Activated CD4-positive, alpha-beta T cell treated with anti-CD3 and anti-CD28 coated beads for 48 hours (primary cell): ENCODE data around the gene ELAPOR1.
"Not testable (repeated sequence)": the region's sequence is repeated elsewhere in the genome, so short reads cannot be mapped to it uniquely, and the experiment has no call there.

ENCODE experiments used
- DNase-seq: peaks from one replicate; pipeline ENCODE4 v3.0.0-alpha.2; 2020

The ELAPOR1 gene

DNA sequence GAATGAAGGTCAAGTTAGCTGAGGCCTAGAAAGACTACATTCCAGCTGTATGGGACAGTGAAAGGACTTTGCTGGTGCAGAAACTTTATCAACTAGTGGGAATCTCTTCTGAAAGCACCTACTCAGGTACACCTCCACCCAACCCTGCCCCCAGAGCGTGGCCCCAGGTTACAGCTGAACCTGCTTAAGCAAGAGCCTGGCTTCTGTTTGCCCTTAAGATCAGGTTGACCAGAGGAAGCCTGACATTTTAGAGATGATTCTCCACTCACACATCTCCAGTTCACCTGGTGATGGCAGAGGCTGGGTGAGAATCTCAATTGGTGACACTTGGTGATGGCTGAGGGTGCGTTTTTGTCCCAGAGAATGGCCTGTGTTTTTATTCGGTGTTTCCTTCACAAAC, 24.0 kb downstream of the ELAPOR1 start:
- DNase-seq: no peak

DNA sequence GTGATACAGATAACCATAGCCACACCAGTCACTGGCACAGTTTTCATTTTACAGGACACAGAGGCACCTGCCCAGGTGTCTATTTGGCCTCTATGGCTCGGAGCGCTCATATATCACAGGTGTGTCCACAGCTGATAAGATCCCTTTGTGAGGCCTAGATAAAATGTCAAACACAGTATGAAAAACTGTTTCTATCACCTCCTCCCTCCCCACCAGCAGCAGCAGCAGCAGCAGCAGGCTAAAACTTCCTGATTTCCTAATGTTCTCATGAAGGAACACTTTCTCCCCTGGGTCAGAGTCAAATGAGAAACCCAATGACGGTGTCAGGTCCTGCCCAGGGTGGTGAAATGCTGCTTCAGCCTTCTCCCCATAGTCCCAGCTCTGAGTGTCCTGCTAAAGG, 24.4 kb downstream of the ELAPOR1 start:
- no peak for DNase-seq

DNA sequence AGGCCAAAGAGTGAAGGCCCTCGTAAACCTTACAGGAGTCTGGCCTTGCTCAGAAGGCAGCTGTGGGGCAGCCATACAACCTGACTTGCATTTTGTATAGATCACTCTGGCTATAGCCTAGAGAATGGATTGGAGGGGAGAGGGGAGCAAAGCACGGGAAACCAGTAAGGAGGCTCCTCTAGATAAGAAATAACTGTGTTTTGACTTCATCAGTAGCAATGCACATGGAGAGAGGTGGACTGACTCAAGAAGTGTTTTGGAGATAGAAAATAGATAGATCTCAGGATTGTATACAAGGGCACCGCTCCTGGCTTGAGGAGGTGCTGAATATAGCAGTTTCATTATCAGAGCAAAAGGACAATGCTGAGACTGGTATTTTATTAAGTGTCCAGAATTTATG, 26.5 kb downstream of the ELAPOR1 start:
- DNase-seq: no peak

DNA sequence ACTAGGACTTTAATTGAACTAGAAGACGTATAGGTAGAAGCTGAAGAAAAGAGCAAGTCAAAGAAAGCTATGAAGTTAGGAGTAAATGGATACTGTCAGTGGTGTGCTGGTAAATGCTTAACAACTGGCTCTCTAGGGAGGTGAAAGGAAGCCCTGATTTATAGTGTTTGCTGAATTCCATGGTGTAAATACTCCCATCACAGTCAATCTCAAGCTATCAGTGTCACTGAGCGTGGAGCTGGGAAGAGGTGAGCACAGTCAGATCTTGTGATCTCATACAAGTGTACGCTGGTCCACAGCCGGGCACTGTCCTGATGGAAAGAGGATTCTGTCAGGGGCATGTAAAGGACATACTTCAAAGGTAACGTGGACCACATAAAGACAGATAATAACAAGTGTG, 28.3 kb downstream of the ELAPOR1 start:
- no peak for DNase-seq

DNA sequence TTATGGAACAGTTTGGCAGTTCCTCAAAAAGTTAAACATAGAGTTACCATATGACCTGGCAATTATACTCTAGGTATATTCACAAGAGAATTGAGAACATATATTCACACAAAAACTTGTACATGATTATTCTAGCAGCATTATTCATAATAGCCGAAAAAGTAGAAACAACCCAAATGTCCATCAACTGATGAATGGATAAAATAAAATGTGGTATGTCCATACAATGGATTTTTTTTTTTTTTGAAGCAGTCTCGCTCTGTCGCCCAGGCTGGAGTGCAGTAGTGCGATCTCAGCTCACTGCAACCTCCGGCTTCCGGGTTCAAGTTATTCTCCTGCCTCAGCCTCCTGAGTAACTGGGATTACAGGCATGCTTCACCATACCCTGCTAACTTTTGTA, 28.8 kb downstream of the ELAPOR1 start:
- not testable (repeated sequence) for DNase-seq

DNA sequence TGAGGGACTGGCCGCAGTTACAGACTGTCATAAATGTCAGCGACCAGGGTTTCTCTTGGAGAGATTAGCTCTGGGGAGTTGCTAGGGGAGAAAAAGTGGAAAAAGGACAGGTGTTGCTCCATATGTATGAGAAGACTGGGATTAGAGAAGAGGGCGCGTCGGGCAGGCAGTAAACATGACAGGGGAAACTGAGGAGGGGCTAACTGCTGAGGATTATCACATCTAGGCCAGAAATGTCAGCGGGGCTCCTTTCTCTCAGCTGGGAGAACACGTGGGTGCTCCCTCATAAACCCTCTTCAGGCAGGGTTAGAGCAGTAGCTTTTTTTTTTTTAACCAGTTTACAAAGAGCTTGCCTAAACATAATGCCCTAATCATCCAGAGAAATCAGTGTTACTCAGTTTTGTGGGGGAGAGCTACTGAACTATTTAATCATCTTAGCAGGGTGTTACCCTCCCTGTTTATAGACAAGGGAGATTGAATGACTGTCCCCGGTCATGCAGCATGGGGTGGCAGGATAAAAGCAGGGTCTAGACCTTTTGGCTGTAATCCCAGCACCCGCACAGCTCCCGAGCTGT, 35.2 kb downstream of the ELAPOR1 start:
- DNase-seq: no peak

DNA sequence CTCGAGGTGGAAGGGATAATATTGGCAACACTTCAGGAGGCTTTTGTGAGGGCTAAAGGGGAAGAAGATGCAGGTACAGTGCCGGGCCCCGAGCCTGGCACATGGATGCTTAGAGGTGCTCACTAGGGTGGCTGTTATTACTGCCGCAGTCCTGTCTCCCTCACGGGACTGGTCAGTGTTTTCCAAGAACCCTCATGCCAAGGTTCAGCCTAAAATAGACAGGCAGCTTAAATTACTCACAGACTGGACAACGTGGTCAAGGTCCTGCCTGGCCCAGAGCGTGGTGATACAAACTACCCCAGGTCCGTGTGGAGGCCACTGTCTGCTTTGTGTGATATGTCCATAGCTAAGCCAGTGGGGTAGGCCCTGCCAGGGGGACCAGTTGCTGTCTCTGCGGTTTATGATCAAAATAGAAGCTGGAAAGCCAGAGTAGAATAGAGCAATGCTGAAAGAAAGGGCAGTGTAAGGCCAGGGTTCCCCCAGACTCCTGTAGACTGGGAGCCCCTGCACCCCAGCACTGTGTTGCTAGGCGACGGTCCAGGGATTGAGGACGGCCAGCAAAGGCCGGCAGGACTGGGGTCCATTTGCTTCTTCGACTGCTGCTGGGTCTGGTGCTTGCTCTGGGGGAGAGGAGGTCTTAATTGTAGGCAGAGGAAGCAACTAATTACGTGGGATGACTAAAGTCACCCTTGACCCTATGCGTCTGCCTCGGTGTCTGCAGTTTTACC, 36.1 kb downstream of the ELAPOR1 start:
- DNase-seq: no peak

DNA sequence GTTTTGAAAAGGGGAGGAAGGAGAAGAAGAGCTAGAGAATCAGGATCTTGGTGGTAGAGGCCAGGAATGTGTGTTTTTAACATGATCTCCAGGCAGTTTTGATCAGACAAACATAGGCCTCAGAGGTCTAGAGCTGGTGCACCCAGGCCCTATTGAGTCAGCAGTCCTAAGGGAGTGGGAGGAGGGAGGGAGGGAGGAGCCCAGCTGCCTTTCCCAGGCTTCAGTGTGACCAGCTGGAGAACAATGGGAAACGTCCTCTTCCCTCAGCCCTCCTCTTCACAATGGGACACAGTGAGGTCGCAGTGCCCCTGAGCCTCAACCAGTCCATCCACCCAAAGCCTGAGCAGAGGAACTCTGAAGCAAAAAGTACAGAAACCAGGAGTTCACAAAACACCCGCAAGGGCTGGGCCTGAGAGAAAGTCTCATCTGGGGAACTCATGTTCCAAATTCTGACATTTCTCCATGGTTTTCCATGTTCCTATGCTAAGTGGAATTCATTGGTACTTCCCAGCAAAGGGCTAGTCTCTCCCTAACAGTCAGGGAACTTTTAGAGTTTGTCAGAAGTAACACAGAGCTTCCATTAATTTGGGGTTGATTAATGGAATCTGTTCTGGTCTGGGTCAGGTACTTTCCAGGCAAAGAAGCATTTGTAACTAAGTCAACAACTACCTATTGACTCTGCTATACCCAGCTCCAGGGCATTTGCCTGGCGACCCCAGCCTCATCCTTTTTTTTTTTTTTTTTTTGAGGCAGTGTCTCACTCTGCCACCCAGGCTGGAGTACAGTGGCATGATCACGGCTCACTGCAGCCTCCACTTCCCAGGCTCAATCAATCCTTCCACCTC, 37.5 kb downstream of the ELAPOR1 start:
- DNase-seq: no peak

DNA sequence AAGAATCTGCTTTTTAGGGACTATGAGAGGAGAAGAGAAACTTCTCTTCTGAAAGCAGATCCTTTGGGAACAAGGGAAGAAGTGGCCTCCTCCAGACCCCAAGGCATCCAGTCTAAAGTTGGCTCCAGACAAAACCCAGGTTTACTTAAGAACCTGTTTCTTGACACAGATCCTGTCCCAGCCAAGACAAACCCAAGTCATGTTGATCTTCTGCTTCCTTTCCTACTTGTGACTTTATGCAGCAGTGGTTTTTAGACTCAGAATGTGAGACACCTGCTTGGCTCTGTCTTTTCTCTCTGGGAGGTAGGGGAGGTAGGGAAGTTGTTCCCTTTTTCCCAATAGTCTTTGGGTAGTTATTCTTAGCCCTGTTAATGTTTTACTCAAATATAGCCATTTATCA, 38.3 kb downstream of the ELAPOR1 start:
- no peak for DNase-seq

DNA sequence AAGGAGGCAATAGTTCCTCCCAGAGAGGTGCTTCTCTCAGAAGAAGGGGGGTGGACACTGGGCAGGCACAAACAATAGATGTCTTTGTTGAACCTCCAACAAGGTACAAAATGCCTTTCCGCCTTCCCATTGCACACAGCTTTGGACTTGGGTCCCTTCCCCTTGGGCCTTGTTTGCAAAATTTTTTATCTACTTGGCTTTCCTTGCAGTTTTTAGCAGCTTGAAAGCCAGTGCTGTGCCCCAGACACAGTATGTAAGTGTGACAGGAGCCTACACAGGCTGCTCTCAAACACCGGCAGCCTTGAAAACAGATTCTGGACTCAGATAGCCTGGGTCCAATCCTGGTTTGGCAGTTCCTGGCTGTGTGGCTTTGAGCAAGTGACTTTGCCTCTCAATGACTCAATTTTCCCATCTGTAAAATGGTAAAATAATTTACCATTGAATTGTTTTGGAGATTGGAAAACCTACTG, 43.0 kb downstream of the ELAPOR1 start:
- no peak for DNase-seq

DNA sequence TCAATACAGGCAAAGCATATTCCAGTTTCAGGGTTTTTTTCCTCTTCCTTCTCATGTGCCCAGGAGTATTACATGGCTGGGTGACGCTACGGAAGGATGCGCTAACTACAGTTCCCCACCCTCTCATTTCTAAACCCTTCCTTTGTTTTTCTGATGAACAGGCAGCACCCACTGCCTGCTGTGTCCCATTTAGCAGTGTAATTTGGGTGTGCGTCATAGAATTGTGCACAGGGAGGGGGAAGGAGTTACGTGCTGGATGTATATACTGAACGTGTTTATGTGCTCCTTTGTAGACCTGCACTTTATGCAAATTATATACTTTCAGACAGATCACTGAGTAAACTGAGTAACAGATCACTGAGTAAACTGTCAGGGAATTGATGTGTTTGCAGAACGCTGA, 44.5 kb downstream of the ELAPOR1 start:
- DNase-seq: no peak

DNA sequence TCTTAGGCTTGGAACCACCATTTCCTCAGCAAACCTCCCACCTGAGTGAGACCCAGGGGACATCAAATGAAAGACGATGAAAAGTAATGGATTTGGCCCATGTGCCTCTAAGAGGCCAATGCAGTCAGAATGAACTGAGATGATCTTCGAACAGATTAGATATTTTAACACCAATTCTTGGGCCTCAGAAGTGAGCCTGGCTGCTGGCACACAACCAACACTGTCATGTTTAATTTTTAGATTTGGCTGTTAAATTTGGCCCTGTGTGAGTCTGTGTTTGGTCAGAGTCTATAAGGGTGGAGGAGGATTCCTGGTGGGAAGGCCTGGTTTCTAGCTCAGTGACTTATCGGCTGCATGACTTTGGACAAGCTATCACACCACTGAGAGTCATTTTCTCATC, 45.4 kb downstream of the ELAPOR1 start:
- no peak for DNase-seq

DNA sequence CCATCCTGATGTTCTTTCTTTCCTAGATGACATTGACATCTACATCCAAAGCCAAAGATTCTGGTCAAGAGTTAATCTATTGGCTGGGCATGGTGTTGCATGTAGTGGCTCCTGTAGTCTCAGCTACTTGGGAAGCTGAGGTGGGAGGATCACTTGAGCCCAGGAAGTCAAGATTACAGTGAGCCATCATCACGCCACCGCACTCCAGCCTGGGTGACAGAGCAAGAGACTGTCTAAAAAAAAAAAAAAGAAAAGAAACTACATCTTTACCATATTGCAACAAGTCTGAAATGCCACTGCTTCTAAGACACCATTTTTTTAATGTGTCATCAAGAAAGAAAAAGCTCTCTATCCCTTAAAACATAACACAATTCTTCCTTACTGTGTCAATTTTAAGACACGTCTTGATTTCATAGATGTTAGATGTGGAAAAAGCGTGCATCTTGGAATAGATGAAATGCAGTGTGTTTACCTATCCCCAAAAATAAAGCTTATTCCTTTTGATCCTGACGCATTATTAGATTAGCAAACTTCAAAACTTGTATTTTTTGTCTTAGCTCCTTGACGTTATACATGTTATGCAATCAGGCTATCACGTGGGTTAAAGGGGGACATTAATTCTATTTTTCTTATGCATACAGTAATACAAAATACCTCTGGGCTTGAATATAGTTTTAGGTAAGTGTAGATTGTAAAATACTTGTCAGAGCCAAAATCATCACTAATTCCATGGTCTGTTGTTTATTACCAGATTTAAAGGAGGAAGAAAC, 46.3 kb downstream of the ELAPOR1 start:
- DNase-seq: no peak

DNA sequence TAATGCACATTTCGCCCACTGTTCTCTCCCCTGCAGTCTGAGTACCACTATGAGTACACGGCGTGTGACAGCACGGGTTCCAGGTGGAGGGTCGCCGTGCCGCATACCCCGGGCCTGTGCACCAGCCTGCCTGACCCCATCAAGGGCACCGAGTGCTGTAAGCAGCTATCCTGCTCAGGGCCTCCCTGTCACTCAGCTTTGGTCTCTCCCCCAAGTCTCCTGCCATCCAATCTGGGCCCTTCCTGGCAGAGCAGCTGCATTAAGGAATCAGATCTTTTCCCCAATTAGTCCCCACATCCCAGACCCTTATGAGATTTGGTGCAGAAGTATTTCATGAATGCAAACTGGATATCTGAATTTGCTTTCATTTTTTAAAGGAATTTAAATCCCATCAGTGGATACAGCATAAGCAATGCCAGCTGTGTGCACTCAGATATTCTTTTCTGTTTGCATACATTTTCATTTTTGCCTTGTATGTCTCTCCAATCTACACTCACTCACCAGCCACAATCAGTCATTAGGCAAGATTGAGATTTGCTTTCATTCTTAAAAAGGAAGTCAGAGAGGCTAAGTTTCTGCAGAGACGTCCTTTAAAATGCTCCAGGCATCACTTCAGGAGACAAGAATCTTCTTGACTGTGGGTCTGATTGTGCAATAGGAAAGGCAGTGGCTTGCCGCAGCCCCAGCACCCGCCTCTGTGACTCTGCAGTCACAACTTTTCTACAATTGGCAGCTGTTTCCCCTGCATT, 48.1 kb downstream of the ELAPOR1 start:
- peak; percentile 54 for DNase-seq

DNA sequence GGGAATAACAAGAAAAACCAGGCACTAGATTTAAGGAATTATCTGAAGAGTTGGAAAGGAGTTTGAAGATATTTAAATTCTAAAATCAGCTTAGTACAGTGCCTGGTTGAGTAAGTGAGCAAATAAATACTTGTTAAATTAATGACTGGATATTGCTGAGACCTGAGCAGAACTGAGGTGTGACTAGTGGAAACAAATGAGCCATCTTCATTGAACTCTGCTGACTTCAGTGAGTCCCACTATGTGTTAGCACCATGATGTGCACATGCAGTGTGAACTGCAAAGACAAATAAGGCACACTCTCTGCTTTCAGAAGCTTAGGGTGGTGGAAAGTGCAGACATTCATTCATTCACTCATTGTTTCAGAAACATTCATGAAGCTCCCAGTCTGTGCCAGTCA, 48.7 kb downstream of the ELAPOR1 start:
- no peak for DNase-seq

DNA sequence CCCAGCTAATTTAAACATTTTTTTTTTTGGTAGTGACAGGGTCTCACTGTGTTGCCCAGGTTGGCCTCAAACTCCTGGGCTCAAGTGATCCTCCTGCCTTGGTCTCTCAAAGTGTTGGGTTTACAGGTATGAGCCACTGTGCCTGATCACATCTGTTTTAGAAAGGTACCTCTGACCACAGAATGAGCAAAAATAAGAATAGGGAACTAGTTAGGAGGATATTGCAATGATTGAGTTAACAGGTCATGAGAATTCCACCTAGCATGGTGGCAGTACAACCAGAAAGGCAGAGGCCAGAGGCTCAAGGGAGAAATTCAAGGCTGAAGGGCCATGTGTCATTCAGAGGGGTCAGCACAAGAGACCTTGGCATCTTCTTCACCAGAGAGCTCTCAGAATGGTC, 49.6 kb downstream of the ELAPOR1 start:
- DNase-seq: no peak
